ENCODE data around the gene ZMYND10. TPM values are rescaled to one million over a fixed set of nuclear protein-coding genes. Genes with fewer than 3 reads are reported as not detected.

Gene ZMYND10
- total and polyA plus RNA-seq, 9 of the 15 experiments (the other 6 are each of a cell fraction or from before 2014, with no cell fraction given): 0.20 to 2.8 (median 0.70) TPM

GRCh38 chr3:50292159-50293078 is 53.1 kb downstream of the ZMYND10 start, which contains the start of gene IFRD2 (continued):
- TF ChIP-seq E2F4 (CRISPR knock-in tag; IDR thresholded peaks at IDR 0.05; ENCODE audit: low read depth) (no peak), ARID3B (CRISPR knock-in tag; IDR thresholded peaks at IDR 0.05; ENCODE audit: borderline replicate concordance) (no peak), ZNF766 (CRISPR knock-in tag; conservative IDR thresholded peaks at IDR 0.05) (peak; percentile 98), ZFP36 (IDR thresholded peaks at IDR 0.05; ENCODE audit: low read depth, low read length, partially characterized antibody) (no peak), SREBF1 (IDR thresholded peaks at IDR 0.05; ENCODE audit: borderline replicate concordance, low read depth, low read length) (no peak; the same call in 1 of the 2 replicates), ZNF586 (CRISPR knock-in tag; conservative IDR thresholded peaks at IDR 0.05) (no peak), ZNF408 (CRISPR knock-in tag; IDR thresholded peaks at IDR 0.05; ENCODE audit: low read depth) (no peak), GATAD2A (IDR thresholded peaks at IDR 0.05) (no peak), ZNF778 (CRISPR knock-in tag; IDR thresholded peaks at IDR 0.05) (no peak), TBL1XR1 (IDR thresholded peaks at IDR 0.05; ENCODE audit: low read length in 2 of 2) (no peak), ETV1 (tag; conservative IDR thresholded peaks at IDR 0.05; ENCODE audit: low read depth) (no peak), ZNF311 (CRISPR knock-in tag; IDR thresholded peaks at IDR 0.05) (peak; percentile 89), KDM4B (IDR thresholded peaks at IDR 0.05; ENCODE audit: borderline replicate concordance in 2 of 2, low read depth in 1 of 2) (0 out of 4 replicates have a peak, but pooled peaks of 1 of the 2 experiments have one; percentile 54), MCM3 (IDR thresholded peaks at IDR 0.05) (no peak), ZBTB7A (IDR thresholded peaks at IDR 0.05; ENCODE audit: borderline replicate concordance, control insufficient read depth, low read depth, low read length) (peak; percentile 77; the same call in 1 of the 2 replicates), CBFA2T2 (conservative IDR thresholded peaks at IDR 0.05) (no peak), TFAM (CRISPR knock-in tag; conservative IDR thresholded peaks at IDR 0.05) (no peak), NRF1 (conservative IDR thresholded peaks at IDR 0.05 in 1 of 2, IDR thresholded peaks at IDR 0.05 in 1 of 2) (peak; percentile 87 to 90), ETV5 (CRISPR knock-in tag; IDR thresholded peaks at IDR 0.05; ENCODE audit: low read depth) (no peak), FOXP1 (CRISPR knock-in tag; IDR thresholded peaks at IDR 0.05) (no peak), NCOA2 (IDR thresholded peaks at IDR 0.05; ENCODE audit: partially characterized antibody in 2 of 2) (no peak), ZNF830 (CRISPR knock-in tag; IDR thresholded peaks at IDR 0.05) (no peak)
- TF ChIP-seq, protein P1, sequence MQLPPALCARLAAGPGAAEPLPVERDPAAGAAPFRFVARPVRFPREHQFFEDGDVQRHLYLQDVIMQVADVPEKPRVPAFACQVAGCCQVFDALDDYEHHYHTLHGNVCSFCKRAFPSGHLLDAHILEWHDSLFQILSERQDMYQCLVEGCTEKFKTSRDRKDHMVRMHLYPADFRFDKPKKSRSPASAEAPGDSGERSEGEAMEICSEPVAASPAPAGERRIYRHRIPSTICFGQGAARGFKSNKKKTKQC (CRISPR knock-in tag; IDR thresholded peaks at IDR 0.05): no peak
- TF ChIP-seq, protein P2, sequence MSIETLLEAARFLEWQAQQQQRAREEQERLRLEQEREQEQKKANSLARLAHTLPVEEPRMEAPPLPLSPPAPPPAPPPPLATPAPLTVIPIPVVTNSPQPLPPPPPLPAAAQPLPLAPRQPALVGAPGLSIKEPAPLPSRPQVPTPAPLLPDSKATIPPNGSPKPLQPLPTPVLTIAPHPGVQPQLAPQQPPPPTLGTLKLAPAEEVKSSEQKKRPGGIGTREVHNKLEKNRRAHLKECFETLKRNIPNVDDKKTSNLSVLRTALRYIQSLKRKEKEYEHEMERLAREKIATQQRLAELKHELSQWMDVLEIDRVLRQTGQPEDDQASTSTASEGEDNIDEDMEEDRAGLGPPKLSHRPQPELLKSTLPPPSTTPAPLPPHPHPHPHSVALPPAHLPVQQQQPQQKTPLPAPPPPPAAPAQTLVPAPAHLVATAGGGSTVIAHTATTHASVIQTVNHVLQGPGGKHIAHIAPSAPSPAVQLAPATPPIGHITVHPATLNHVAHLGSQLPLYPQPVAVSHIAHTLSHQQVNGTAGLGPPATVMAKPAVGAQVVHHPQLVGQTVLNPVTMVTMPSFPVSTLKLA (conservative IDR thresholded peaks at IDR 0.05): peak; percentile 98 to 99

Measured in K562 (cell line).